Esophagus squamous epithelium (tissue), 4 donors: ENCODE results near the gene BOK.

ENCODE experiments used
- CTCF ChIP-seq, 6 experiments: fragments of 450-650 bp in 4 of 6; fragments of 200-600 bp in 2 of 6; sonication (generic) in 2 of 6; IDR thresholded peaks; one replicate each; pipeline ENCODE4 v1.5.1; 2016 to 2019; ENCODE audit warnings: antibody characterized with exemption in 6 of 6, mild to moderate bottlenecking in 4 of 6, moderate library complexity in 4 of 6
- POLR2A ChIP-seq, 4 donors: fragments of 450-650 bp; IDR thresholded peaks; one replicate each; pipeline ENCODE4 v1.6.1; 2017; ENCODE audit warnings: antibody characterized with exemption in 4 of 4, mild to moderate bottlenecking in 4 of 4, moderate library complexity in 3 of 4

GRCh38 chr2:241548451-241548835 lies 10.1 kb upstream of the BOK start:
- TF ChIP-seq CTCF (IDR thresholded peaks at IDR 0.05), result no peak
- TF ChIP-seq POLR2A (IDR thresholded peaks at IDR 0.05), result no peak
